Chondrocyte (in vitro differentiated cells): ENCODE data around the gene CLCN7. TPM values are rescaled to one million over a fixed set of nuclear protein-coding genes. Genes with fewer than 3 reads are reported as not detected.

ENCODE experiments used
- DNase-seq: peaks from one replicate; pipeline ENCODE4 v3.0.0; 2021; ENCODE audit warnings: mixed read lengths, low spot score
- H3K27ac Mint-ChIP-seq: one replicate; pipeline ENCODE4 v1.8.0; 2021; ENCODE audit warnings: mild to moderate bottlenecking, moderate library complexity, mixed read lengths; ENCODE audit not compliant: unreplicated experiment
- H3K27me3 Mint-ChIP-seq: 2 replicates; pipeline ENCODE4 v1.8.0; 2021; ENCODE audit warnings: low read depth, mixed read lengths
- H3K36me3 Mint-ChIP-seq: 2 replicates; pipeline ENCODE4 v1.8.0; 2021; ENCODE audit warnings: low read depth, mixed read lengths
- H3K4me1 Mint-ChIP-seq: 2 replicates; pipeline ENCODE4 v1.8.0; 2021; ENCODE audit warnings: low read depth, mild to moderate bottlenecking, mixed read lengths
- H3K4me3 Mint-ChIP-seq: one replicate; pipeline ENCODE4 v1.8.0; 2021; ENCODE audit warnings: mild to moderate bottlenecking, moderate library complexity, mixed read lengths; ENCODE audit not compliant: unreplicated experiment
- H3K9me3 Mint-ChIP-seq: 2 replicates; pipeline ENCODE4 v1.8.0; 2021; ENCODE audit warnings: low read depth, mixed read lengths
- CTCF ChIP-seq: fragments of 200-600 bp; sonication (generic); IDR thresholded peaks from 2 replicates; pipeline ENCODE4 v1.5.0; 2021; ENCODE audit warnings: antibody characterized with exemption, mild to moderate bottlenecking, moderate library complexity
- total RNA-seq: library from RNA; stranded (reverse); gene quantifications from 3 replicates; pipeline ENCODE4 v1.2.1, GENCODE V29; 2021

CLCN7 gene
- total RNA-seq, 1 donor from 2014 or later, result 97.0 TPM

DNA sequence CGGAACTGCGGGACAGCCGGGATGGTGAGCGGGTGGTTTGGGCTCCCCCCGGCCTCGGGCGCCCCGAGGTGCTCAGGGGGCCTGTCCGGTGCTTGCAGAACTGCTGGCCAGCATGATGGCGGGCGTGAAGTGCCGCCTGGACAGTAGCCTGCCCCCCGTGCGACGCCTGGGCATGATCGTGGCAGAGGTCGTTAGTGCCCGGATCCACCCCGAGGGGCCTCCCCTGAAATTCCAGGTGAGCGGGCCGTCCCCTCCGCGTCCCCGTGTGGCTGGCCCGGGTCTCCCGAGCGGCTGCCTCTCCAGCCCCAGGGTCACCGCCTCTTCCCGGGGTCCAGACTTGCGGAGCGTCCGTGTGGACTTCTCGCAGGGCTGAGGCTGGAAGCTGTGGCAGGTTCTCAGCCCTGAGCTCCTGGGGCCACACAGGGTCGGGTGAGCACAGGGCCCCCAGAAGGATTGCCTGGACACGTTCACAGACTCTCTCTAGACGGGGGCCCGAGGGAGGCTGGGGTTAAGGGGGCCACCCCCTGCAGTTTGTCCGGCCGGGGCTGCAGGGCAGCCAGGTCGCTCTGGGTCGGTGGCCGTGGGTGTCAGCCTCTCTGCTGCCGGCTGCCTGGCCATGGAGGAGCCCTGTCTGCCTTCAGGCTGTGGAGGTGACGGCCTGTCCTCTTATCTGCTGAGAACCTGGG is 25.8 kb upstream of the CLCN7 start:
- Mint-ChIP-seq H3K27me3 (no peaks in the 10 kb centered on the region), H3K27ac (no peak overlapping the region), H3K4me3 (no peak overlapping the region), H3K36me3 (peaks cover 11% of the 10 kb centered on the region), H3K4me1 (no peaks in the 10 kb centered on the region), H3K9me3 (no peaks in the 10 kb centered on the region)
- DNase-seq, result no peak
- TF ChIP-seq CTCF, result no peak

- DNase-seq, result no peak
- H3K4me3 Mint-ChIP-seq, result no peak overlapping the region
- no peaks in the 10 kb centered on the region for H3K9me3 Mint-ChIP-seq
- H3K4me1 Mint-ChIP-seq, result no peaks in the 10 kb centered on the region
- H3K27ac Mint-ChIP-seq, result no peak overlapping the region
- no peaks in the 10 kb centered on the region for H3K27me3 Mint-ChIP-seq
- H3K36me3 Mint-ChIP-seq, result peaks cover 11% of the 10 kb centered on the region
- no peak for TF ChIP-seq CTCF
Observed at GRCh38 chr16:1499756-1500464, 25.1 kb upstream of the CLCN7 start.

GRCh38 chr16:1498899-1499676 is 24.3 kb upstream of the CLCN7 start:
- Mint-ChIP-seq H3K9me3 (no peaks in the 10 kb centered on the region), H3K27ac (no peak overlapping the region), H3K4me3 (no peak overlapping the region), H3K27me3 (no peaks in the 10 kb centered on the region), H3K4me1 (peaks cover 5% of the 10 kb centered on the region), H3K36me3 (peaks cover 12% of the 10 kb centered on the region)
- TF ChIP-seq CTCF, result no peak
- no peak for DNase-seq

DNA sequence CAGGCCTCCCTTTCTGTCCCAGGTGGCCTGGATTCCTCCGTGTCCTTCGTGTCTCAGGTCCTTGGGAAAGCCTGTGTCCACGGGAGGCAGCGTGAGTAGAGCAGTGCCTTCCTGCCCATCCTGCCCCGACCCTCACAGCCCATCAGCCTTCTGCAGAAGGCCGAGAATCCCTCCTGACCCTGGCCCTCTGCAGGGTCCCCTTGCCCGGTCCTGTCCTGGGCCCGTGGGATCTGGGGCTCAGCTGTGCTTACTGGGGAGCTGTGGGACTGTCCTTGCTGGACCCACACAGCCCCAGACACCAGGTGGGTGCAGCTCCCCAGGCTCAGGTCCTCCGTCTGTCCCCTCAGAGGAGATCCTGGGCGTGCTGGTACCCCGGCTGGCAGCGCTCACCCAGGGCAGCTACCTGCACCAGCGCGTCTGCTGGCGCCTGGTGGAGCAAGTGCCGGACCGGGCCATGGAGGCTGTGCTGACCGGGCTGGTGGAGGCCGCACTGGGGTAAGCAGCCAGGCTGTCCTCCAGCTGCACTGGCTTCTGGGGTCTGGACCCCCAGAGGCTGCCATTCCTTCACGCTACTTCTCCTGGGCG is 22.3 kb upstream of the CLCN7 start:
- Mint-ChIP-seq H3K27ac (no peak overlapping the region), H3K4me3 (no peak overlapping the region), H3K4me1 (peaks cover 18% of the 10 kb centered on the region), H3K9me3 (no peaks in the 10 kb centered on the region), H3K27me3 (no peaks in the 10 kb centered on the region), H3K36me3 (peaks cover 7% of the 10 kb centered on the region)
- no peak for DNase-seq
- TF ChIP-seq CTCF, result no peak

- Mint-ChIP-seq H3K4me1 (peaks cover 18% of the 10 kb centered on the region), H3K36me3 (peaks cover 7% of the 10 kb centered on the region), H3K9me3 (no peaks in the 10 kb centered on the region), H3K27me3 (no peaks in the 10 kb centered on the region), H3K4me3 (no peak overlapping the region), H3K27ac (no peak overlapping the region)
- no peak for DNase-seq
- TF ChIP-seq CTCF, result no peak
Observed at GRCh38 chr16:1496464-1496863, 21.6 kb upstream of the CLCN7 start.
